OCI-LY7 (cell line): ENCODE results near the gene BAHCC1.

Source experiments
- CTCF ChIP-seq: fragments of 200-600 bp; sonication (generic); conservative IDR thresholded peaks from 2 replicates; pipeline ENCODE4 v1.5.1; 2014; ENCODE audit warnings: mild to moderate bottlenecking, antibody characterized with exemption, low read length, moderate library complexity, mixed read lengths
- EZH2phosphoT487 ChIP-seq: fragments of 200-600 bp; sonication (generic); IDR thresholded peaks from 2 replicates; pipeline ENCODE4 v1.6.1; 2018; ENCODE audit warnings: low read depth, borderline replicate concordance, mild to moderate bottlenecking, mixed run types, antibody characterized with exemption, low read length, moderate library complexity, mixed read lengths

- TF ChIP-seq CTCF: no peak
- no peak for TF ChIP-seq EZH2phosphoT487
Measured at GRCh38 chr17:81414756-81415516, 19.7 kb downstream of the BAHCC1 start.
